GM23248 (cell line): ENCODE data around the gene PTPN14. TPM values are rescaled to one million over a fixed set of nuclear protein-coding genes. Genes with fewer than 3 reads are reported as not detected.
"Not testable (repeated sequence)": the region's sequence is repeated elsewhere in the genome, so short reads cannot be mapped to it uniquely, and the experiment has no call there.

Experiments
- DNase-seq: peaks from one replicate; pipeline ENCODE4 v3.0.0-alpha.2; 2015
- H2AFZ ChIP-seq: fragments of 200-600 bp; sonication (generic); 2 replicates; pipeline ENCODE4 v1.6.1; 2016; ENCODE audit warnings: antibody characterized with exemption
- H3F3A ChIP-seq: fragments of 200-600 bp; sonication (generic); 2 replicates; pipeline ENCODE4 v1.6.1; 2016; ENCODE audit warnings: mild to moderate bottlenecking, antibody characterized with exemption, mixed run types; ENCODE audit not compliant: insufficient read depth
- H3K27ac ChIP-seq: fragments of 200-600 bp; sonication (generic); 2 replicates; pipeline ENCODE4 v1.5.1; 2016; ENCODE audit warnings: mild to moderate bottlenecking
- H3K27me3 ChIP-seq: fragments of 200-600 bp; sonication (generic); replicated peaks from 2 replicates; pipeline ENCODE4 v1.6.1; 2016; ENCODE audit warnings: mild to moderate bottlenecking; ENCODE audit not compliant: insufficient read depth
- H3K36me3 ChIP-seq: fragments of 200-600 bp; sonication (generic); 2 replicates; pipeline ENCODE4 v1.6.1; 2016; ENCODE audit warnings: low read depth, mild to moderate bottlenecking
- H3K4me1 ChIP-seq: fragments of 200-600 bp; sonication (generic); 2 replicates; pipeline ENCODE4 v1.6.1; 2016; ENCODE audit warnings: mild to moderate bottlenecking; ENCODE audit not compliant: insufficient read depth
- H3K4me2 ChIP-seq: fragments of 200-600 bp; sonication (generic); one replicate; pipeline ENCODE4 v1.6.1; 2016; ENCODE audit warnings: mild to moderate bottlenecking; ENCODE audit not compliant: unreplicated experiment
- H3K4me3 ChIP-seq: fragments of 200-600 bp; sonication (generic); 2 replicates; pipeline ENCODE4 v1.5.1; 2016; ENCODE audit warnings: mild to moderate bottlenecking
- H3K79me2 ChIP-seq: fragments of 200-600 bp; sonication (generic); 2 replicates; pipeline ENCODE4 v1.6.1; 2016; ENCODE audit warnings: mild to moderate bottlenecking; ENCODE audit not compliant: insufficient read depth
- H3K9ac ChIP-seq: fragments of 200-600 bp; sonication (generic); 2 replicates; pipeline ENCODE4 v1.6.1; 2016; ENCODE audit warnings: mild to moderate bottlenecking
- H3K9me2 ChIP-seq: fragments of 200-600 bp; sonication (generic); 2 replicates; pipeline ENCODE4 v1.6.1; 2016; ENCODE audit warnings: mixed run types, mild to moderate bottlenecking, moderate library complexity; ENCODE audit not compliant: insufficient read depth
- H3K9me3 ChIP-seq: fragments of 200-600 bp; sonication (generic); one replicate; pipeline ENCODE4 v1.6.1; 2017; ENCODE audit warnings: low read depth
- H4K20me1 ChIP-seq: fragments of 200-600 bp; sonication (generic); 2 replicates; pipeline ENCODE4 v1.6.0; 2016; ENCODE audit not compliant: insufficient read depth
- EZH2 ChIP-seq: fragments of 200-600 bp; sonication (generic); IDR thresholded peaks from 2 replicates; pipeline ENCODE4 v1.6.1; 2018; ENCODE audit warnings: antibody characterized with exemption, mild to moderate bottlenecking; ENCODE audit not compliant: insufficient read depth, poor library complexity, severe bottlenecking
- EZH2phosphoT487 ChIP-seq: fragments of 200-600 bp; sonication (generic); IDR thresholded peaks from 2 replicates; pipeline ENCODE4 v1.6.1; 2018; ENCODE audit warnings: antibody characterized with exemption, moderate library complexity, mild to moderate bottlenecking, low read depth; ENCODE audit not compliant: insufficient read depth
- WGBS, 2 experiments: methylation state at CpG; one replicate each; pipeline ENCODE4 v1.1.6; 2015 to 2017; ENCODE audit warnings: low lambda C conversion rate in 2 of 2, low coverage in 1 of 2; ENCODE audit errors: missing lambda C conversion rate in 2 of 2; 5-methylcytosine and 5-hydroxymethylcytosine counted together
- in situ Hi-C: fragments of 300-500 bp; cut with MboI; formaldehyde crosslinking; loops from 2 replicates; pipeline ENCODE4 v1.15.0; 2020
- polyA plus RNA-seq: library from polyadenylated mRNA; unstranded; fragments of >200 nt; fragmentation: Nextera tagmentation; extraction: Ambion mirVana; gene quantifications from 2 replicates; pipeline ENCODE4 v1.2.1, GENCODE V29; 2016
- total RNA-seq: library from RNA; depleted of rRNA; stranded (reverse); fragments of >200 nt; shearing (Covaris generic); gene quantifications from 2 replicates; pipeline ENCODE4 v1.2.3, GENCODE V29; 2014

The PTPN14 gene
- total and polyA plus RNA-seq, 2 experiments from 2014 or later, result 38.7 to 49.8 TPM

DNA sequence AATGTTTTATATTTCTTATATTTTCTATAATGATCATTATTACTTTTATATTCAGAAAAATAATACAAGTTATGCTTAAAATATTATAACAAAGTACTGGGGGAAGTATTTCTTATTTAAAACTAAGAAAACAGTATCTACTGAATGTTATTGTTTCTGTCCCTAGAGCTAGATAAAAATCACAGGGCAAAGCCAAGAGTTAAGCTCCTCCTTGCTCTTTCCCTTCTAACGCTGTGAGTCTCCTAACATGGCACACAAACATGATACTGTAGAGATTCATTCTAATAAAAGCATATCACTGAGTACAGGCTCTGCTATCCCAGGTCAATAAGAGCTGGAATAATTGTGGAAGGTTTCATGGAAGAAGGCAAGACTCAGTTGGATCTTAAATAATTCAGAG is 53.4 kb downstream of the PTPN14 start:
- Histone ChIP-seq H2AFZ (no peak overlapping the region), H3K4me1 (peaks cover 51% of the 10 kb centered on the region), H4K20me1 (peaks cover 4% of the 10 kb centered on the region; the same call in 1 of the 2 replicates), H3K27me3 (no peaks in the 10 kb centered on the region), H3K79me2 (peaks cover 99% of the 10 kb centered on the region), H3K4me2 (no peak overlapping the region), H3K9me3 (no peaks in the 10 kb centered on the region), H3K36me3 (no peaks in the 10 kb centered on the region), H3K4me3 (no peak overlapping the region), H3K9ac (no peak overlapping the region), H3F3A (peaks cover 22% of the 10 kb centered on the region), H3K9me2 (no peaks in the 10 kb centered on the region), H3K27ac (no peak overlapping the region)
- DNase-seq, result no peak
- in situ Hi-C loops, result no loop called here
- 17 to 29% methylated on average over 1 of the region's 1 CpG for WGBS, 2 experiments
- TF ChIP-seq EZH2phosphoT487 (no peak), EZH2 (no peak)

GRCh38 chr1:214496126-214496525 is 55.3 kb downstream of the PTPN14 start:
- no peaks in the 10 kb centered on the region for H3K9me3 ChIP-seq
- peaks cover 6% of the 10 kb centered on the region; the same call in 1 of the 2 replicates for H3K36me3 ChIP-seq
- peaks cover 14% of the 10 kb centered on the region; the same call in 1 of the 2 replicates for H4K20me1 ChIP-seq
- H3F3A ChIP-seq, result peaks cover 40% of the 10 kb centered on the region
- no peak overlapping the region for H3K4me3 ChIP-seq
- H3K27ac ChIP-seq, result no peak overlapping the region
- in situ Hi-C loops, result no loop called here
- no peak for DNase-seq
- H2AFZ ChIP-seq, result no peak overlapping the region
- H3K27me3 ChIP-seq, result no peaks in the 10 kb centered on the region
- H3K9me2 ChIP-seq, result no peaks in the 10 kb centered on the region
- H3K4me1 ChIP-seq, result peaks cover 64% of the 10 kb centered on the region
- peaks cover 95% of the 10 kb centered on the region for H3K79me2 ChIP-seq
- H3K9ac ChIP-seq, result no peak overlapping the region
- 95 to 100% methylated on average over 4 of the region's 4 CpGs for WGBS, 2 experiments
- TF ChIP-seq EZH2 (no peak), EZH2phosphoT487 (no peak)
- H3K4me2 ChIP-seq, result no peak overlapping the region

GRCh38 chr1:214494706-214495105 is 56.7 kb downstream of the PTPN14 start:
- peaks cover 51% of the 10 kb centered on the region for H3F3A ChIP-seq
- no peaks in the 10 kb centered on the region for H3K9me2 ChIP-seq
- no peak overlapping the region for H2AFZ ChIP-seq
- TF ChIP-seq EZH2, result no peak
- no peak for TF ChIP-seq EZH2phosphoT487
- peaks cover 14% of the 10 kb centered on the region; the same call in 1 of the 2 replicates for H4K20me1 ChIP-seq
- H3K9me3 ChIP-seq, result no peaks in the 10 kb centered on the region
- H3K27me3 ChIP-seq, result no peaks in the 10 kb centered on the region
- H3K4me1 ChIP-seq, result peaks cover 53% of the 10 kb centered on the region
- peaks cover 93% of the 10 kb centered on the region for H3K79me2 ChIP-seq
- H3K4me3 ChIP-seq, result no peak overlapping the region
- H3K4me2 ChIP-seq, result no peak overlapping the region
- 49 to 62% methylated on average over 2 of the region's 2 CpGs for WGBS, 2 experiments
- peak overlapping the region; percentile 2 for H3K27ac ChIP-seq
- in situ Hi-C loops, result no loop called here
- H3K9ac ChIP-seq, result no peak overlapping the region
- no peak for DNase-seq
- H3K36me3 ChIP-seq, result peaks cover 6% of the 10 kb centered on the region; the same call in 1 of the 2 replicates

GRCh38 chr1:214494179-214494578 is 57.2 kb downstream of the PTPN14 start:
- H3K9me2 ChIP-seq, H3K9ac ChIP-seq, H3K9me3 ChIP-seq, H3K4me3 ChIP-seq, H3K36me3 ChIP-seq, H3K27me3 ChIP-seq, in situ Hi-C loops, DNase-seq, H2AFZ ChIP-seq: not testable (repeated sequence)
- peak overlapping the region; percentile 45 for H3K4me2 ChIP-seq
- WGBS, 2 experiments, result 93 to 97% methylated on average over 6 of the region's 6 CpGs
- H3K79me2 ChIP-seq, result peaks cover 93% of the 10 kb centered on the region
- H3F3A ChIP-seq, result peaks cover 56% of the 10 kb centered on the region
- H3K4me1 ChIP-seq, result peaks cover 53% of the 10 kb centered on the region
- peaks cover 14% of the 10 kb centered on the region; the same call in 1 of the 2 replicates for H4K20me1 ChIP-seq
- H3K27ac ChIP-seq, result peak overlapping the region; percentile 55
